Spleen (tissue), 7 donors: ENCODE measurements around the gene ESF1.

Experiments
- POLR2A ChIP-seq, 3 donors: fragments of 450-650 bp; IDR thresholded peaks; one replicate each; pipeline ENCODE4 v1.5.1; 2017; ENCODE audit warnings: antibody characterized with exemption in 3 of 3, mild to moderate bottlenecking in 1 of 3
- TF ChIP-seq, protein P1 (sequence below), 11 experiments: fragments of 200-600 bp in 7 of 11; fragments of 450-650 bp in 4 of 11; sonication (generic) in 4 of 11; IDR thresholded peaks in 8 of 11; conservative IDR thresholded peaks in 3 of 11; 1 replicate in 7 of 11; 2 replicates in 4 of 11; pipeline versions ENCODE4 v1.4.0 to v1.8.0; 2016 to 2021; ENCODE audit warnings: antibody characterized with exemption in 11 of 11, inconsistent platforms in 4 of 11, mild to moderate bottlenecking in 1 of 11
- donor health status: DM: no; HTN: no; CAD: no; lungs with moderate emphysema.
- donor health status: DM: no; HTN: no; CAD: no.
- donor health status: DM: no; HTN: no; CAD: no.

DNA sequence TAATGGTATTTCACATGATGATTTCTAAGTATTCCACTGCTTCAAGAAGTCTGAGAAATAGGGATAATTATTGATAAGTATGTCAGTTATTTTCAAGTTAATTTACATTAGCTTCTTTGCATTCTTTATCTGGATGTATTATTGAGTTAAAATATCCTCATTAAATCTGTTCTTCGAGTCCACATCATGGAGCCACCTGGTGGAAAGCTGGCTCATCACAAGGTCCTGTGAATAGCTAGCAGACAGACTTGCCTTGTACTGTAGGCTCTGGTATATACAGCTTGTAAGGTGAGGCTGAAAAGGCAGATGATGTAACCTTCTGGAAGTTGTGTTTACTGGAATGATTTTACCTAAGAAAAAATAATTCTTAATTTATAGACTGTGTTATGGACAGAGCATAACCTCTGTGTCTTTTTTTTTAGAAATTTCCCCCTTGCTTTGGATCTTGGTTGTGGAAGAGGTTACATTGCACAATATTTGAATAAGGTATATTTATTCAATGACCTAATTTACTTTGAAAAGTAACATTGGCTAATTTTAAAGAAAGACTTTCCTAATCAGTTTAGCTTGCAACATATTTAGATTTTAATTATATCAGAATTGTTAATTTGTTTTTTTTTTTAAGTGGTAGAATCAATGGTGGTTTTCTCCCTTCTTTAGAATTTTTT is 3.6 kb upstream of the ESF1 start:
- no peak for TF ChIP-seq POLR2A (IDR thresholded peaks at IDR 0.05)
- TF ChIP-seq, protein P1, sequence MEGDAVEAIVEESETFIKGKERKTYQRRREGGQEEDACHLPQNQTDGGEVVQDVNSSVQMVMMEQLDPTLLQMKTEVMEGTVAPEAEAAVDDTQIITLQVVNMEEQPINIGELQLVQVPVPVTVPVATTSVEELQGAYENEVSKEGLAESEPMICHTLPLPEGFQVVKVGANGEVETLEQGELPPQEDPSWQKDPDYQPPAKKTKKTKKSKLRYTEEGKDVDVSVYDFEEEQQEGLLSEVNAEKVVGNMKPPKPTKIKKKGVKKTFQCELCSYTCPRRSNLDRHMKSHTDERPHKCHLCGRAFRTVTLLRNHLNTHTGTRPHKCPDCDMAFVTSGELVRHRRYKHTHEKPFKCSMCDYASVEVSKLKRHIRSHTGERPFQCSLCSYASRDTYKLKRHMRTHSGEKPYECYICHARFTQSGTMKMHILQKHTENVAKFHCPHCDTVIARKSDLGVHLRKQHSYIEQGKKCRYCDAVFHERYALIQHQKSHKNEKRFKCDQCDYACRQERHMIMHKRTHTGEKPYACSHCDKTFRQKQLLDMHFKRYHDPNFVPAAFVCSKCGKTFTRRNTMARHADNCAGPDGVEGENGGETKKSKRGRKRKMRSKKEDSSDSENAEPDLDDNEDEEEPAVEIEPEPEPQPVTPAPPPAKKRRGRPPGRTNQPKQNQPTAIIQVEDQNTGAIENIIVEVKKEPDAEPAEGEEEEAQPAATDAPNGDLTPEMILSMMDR (IDR thresholded peaks at IDR 0.05 in 8 of 11, conservative IDR thresholded peaks at IDR 0.05 in 3 of 11) = peak in 7 of 11 experiments; percentile 22 to 42 (median 27)
